ENCODE data around the gene LDB3.

Gene LDB3

GRCh38 chr10:86674912-86675311 lies 6.6 kb downstream of the LDB3 start:
- TF ChIP-seq CTCF (IDR thresholded peaks at IDR 0.05; ENCODE audit: low read depth, low read length), result no peak
- no peak overlapping the region for H3K4me3 ChIP-seq (ENCODE audit: low read depth, low read length)
- in situ Hi-C loops (cut with HindIII; ENCODE audit: low sequenced_read_pairs), result no loop called here
- DNase-seq (ENCODE audit: low read depth, low spot score), result no peak

- no peak for DNase-seq (ENCODE audit: low read depth, low spot score)
- TF ChIP-seq CTCF (IDR thresholded peaks at IDR 0.05; ENCODE audit: low read depth, low read length), result no peak
- no peak overlapping the region for H3K4me3 ChIP-seq (ENCODE audit: low read depth, low read length)
- in situ Hi-C loops (cut with HindIII; ENCODE audit: low sequenced_read_pairs), result no loop called here
These were observed 9.1 kb downstream of the LDB3 start for GRCh38 chr10:86677374-86677773.

GRCh38 chr10:86678999-86679792 lies 10.9 kb downstream of the LDB3 start:
- TF ChIP-seq CTCF (IDR thresholded peaks at IDR 0.05; ENCODE audit: low read depth, low read length), result no peak
- no peak for DNase-seq (ENCODE audit: low read depth, low spot score)
- H3K4me3 ChIP-seq (ENCODE audit: low read depth, low read length), result no peak overlapping the region
- in situ Hi-C loops (cut with HindIII; ENCODE audit: low sequenced_read_pairs), result no loop called here

- no peak overlapping the region for H3K4me3 ChIP-seq (ENCODE audit: low read depth, low read length)
- DNase-seq (ENCODE audit: low read depth, low spot score), result no peak
- no peak for TF ChIP-seq CTCF (IDR thresholded peaks at IDR 0.05; ENCODE audit: low read depth, low read length)
- in situ Hi-C loops (cut with HindIII; ENCODE audit: low sequenced_read_pairs), result no loop called here
These were observed 12.7 kb downstream of the LDB3 start for GRCh38 chr10:86681047-86681446.

GRCh38 chr10:86681722-86682386 lies 13.5 kb downstream of the LDB3 start:
- DNase-seq (ENCODE audit: low read depth, low spot score), result no peak
- H3K4me3 ChIP-seq (ENCODE audit: low read depth, low read length), result no peak overlapping the region
- in situ Hi-C loops (cut with HindIII; ENCODE audit: low sequenced_read_pairs), result no loop called here
- no peak for TF ChIP-seq CTCF (IDR thresholded peaks at IDR 0.05; ENCODE audit: low read depth, low read length)

GRCh38 chr10:86682675-86683074 lies 14.4 kb downstream of the LDB3 start:
- TF ChIP-seq CTCF (IDR thresholded peaks at IDR 0.05; ENCODE audit: low read depth, low read length), result no peak
- no peak overlapping the region for H3K4me3 ChIP-seq (ENCODE audit: low read depth, low read length)
- no peak for DNase-seq (ENCODE audit: low read depth, low spot score)
- in situ Hi-C loops (cut with HindIII; ENCODE audit: low sequenced_read_pairs), result no loop called here
